ENCODE data around the gene DDX39B. TPM values are rescaled to one million over a fixed set of nuclear protein-coding genes. Genes with fewer than 3 reads are reported as not detected.

DDX39B gene
- total RNA-seq, 4 donors from 2014 or later = 168 to 258 (median 217) TPM

- TF ChIP-seq CTCF (IDR thresholded peaks at IDR 0.05; ENCODE audit: low read depth) = no peak
Measured at GRCh38 chr6:31582230-31582643, 40.4 kb upstream of the DDX39B start, which contains the start of gene LTB. LTB (minus strand) TSS chr6:31582424; CDS start chr6:31582417, 7 bp downstream.

GRCh38 chr6:31581434-31582229, 39.8 kb upstream of the DDX39B start:
- no peak for TF ChIP-seq CTCF (IDR thresholded peaks at IDR 0.05; ENCODE audit: low read depth)

GRCh38 chr6:31580807-31581433, 39.1 kb upstream of the DDX39B start:
- no peak for TF ChIP-seq CTCF (IDR thresholded peaks at IDR 0.05; ENCODE audit: low read depth)

- TF ChIP-seq CTCF (IDR thresholded peaks at IDR 0.05; ENCODE audit: low read depth) = no peak
Measured at GRCh38 chr6:31580438-31580740, 38.6 kb upstream of the DDX39B start.

GRCh38 chr6:31579546-31580437, 38.0 kb upstream of the DDX39B start:
- TF ChIP-seq CTCF (IDR thresholded peaks at IDR 0.05; ENCODE audit: low read depth) = no peak

- no peak for TF ChIP-seq CTCF (IDR thresholded peaks at IDR 0.05; ENCODE audit: low read depth)
Measured at GRCh38 chr6:31579119-31579505, 37.3 kb upstream of the DDX39B start.

All from subcutaneous adipose tissue (tissue), 4 donors.